Forelimb muscle (tissue), 1 donor: ENCODE data around the gene ILKAP. TPM values are rescaled to one million over a fixed set of nuclear protein-coding genes. Genes with fewer than 3 reads are reported as not detected.
A peak's percentile ranks its signal among the peaks of the same experiment; 100 is the strongest.

Source experiments
- DNase-seq: peaks from one replicate; pipeline ENCODE4 v3.0.0-alpha.2; 2013; ENCODE audit warnings: low read depth
- polyA plus RNA-seq: library from polyadenylated mRNA; unstranded; fragments of 120-200 nt; gene quantifications from one replicate; pipeline ENCODE4 v1.2.1, GENCODE V29; 2013; ENCODE audit not compliant: insufficient read length

ILKAP gene
- polyA plus RNA-seq: 35.1 TPM

GRCh38 chr2:238203094-238203972 is at the start of gene ILKAP:
ILKAP (minus strand) TSS chr2:238203695; CDS start chr2:238203553, 142 bp downstream.
- peak; percentile 39 for DNase-seq

DNA sequence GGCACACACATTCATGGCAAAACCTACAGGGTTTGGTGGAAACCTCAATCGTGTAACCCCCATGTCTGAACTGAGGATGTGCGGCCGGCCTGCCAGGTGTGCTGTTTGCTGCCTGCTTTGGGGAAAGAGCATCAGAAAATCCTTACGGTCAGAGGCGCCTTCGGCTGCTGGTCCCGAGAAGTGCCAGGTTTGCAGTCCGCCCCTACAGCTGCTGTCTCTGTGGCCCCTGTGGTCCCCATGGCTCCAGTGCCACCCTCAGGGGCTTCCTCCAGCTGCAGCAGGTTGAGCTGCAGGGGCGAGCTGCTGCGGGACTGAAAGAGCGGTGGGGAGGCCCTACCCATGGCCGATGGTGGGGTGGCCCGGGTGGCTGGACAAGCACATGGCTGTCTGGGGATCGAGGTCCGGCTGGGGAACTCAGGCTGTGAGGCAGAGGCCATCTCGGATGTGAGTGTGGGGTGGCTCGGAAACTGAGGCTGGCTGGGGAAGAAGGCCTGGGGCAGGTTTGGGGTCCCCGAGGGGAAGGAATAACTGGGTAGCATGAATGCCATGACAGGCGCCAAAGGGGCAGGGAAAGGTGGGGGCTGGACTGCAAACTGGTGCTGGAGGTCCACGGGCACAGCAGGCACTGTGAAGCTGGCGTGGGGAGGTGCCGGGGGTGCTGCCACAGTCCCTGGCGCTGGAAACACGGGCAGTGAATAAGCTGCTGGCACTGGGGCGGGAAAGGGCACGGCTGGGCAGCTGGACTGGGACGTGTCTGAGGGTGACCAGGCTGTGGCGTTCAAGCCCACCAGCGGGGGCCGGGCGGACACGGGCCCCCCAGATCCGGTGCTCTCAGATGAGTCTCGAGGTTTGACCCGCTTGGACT is 49.5 kb upstream of the ILKAP start:
- DNase-seq: no peak

- no peak for DNase-seq
Measured at GRCh38 chr2:238251986-238252385, 48.5 kb upstream of the ILKAP start.

- DNase-seq: no peak
Measured at GRCh38 chr2:238251331-238251730, 47.8 kb upstream of the ILKAP start.

GRCh38 chr2:238250896-238251295 is 47.4 kb upstream of the ILKAP start:
- no peak for DNase-seq

GRCh38 chr2:238247841-238248453 is 44.5 kb upstream of the ILKAP start:
- no peak for DNase-seq

DNA sequence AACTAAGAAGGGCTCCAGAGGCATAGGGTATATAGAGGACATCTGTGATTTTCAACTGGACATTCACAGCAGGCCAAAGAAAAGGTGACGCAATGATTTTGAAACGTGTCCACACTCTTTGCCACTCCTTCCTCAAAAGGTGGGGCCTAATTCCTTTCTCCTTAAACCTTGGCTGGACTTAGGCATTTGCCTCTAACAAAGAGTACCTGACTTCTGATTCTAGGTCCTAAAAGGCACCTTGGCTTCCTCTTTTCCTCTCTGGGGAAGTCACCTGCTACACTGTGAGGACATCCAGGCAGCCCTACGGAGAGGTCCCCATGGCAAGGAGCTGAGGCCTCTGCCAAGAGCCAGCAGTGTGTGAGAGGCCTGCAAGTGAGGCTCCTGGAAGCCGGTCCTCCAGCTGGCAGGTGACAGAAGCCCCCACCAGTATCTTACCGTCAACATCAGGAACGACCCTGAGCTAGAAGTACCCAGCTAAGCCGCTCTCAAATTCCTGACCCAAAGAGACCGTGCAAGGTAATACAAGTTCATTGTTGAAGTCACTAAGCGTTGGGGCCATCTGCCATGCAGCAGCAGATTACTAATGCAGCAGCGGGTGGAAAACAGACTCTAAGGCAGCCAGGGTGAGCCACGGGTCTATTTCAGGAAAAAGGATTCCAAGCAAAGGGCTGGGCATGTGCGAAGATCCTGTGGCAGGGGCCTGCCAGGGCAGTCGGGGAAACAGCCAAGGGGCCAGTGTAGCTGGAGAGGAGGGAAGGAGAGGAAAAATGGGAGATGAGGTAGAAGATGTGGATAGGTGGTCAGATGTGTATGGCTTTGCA is 43.7 kb upstream of the ILKAP start:
- DNase-seq: no peak

- no peak for DNase-seq
Measured at GRCh38 chr2:238244151-238244550, 40.7 kb upstream of the ILKAP start.

DNA sequence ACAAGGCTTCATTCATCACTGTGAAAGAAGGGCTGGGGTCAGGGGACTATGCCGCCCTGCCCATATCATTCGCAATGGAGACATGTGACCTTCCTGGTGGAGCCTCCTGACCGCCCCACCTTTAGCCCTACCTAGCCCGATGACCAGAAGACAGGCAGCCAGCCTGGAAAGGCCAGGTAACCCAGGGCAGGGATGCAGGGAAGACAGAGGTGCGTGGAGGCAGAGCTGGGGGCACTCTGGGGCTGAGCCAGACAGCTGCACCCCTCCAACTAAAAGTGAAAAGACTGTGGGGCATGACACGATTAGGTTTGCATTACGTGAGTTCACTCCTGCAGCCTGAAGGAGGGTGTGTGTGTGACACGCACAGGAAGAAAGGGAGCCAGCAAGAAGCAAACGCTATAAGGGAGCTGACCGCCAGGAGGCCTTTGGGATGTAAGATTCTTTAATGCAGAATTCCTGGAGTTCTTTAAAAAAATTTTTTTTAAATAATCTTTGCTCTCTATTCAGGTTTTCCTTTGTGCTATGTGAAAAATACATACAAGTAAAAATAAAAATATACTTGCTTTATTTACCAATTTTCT is 40.1 kb upstream of the ILKAP start:
- no peak for DNase-seq

- no peak for DNase-seq
Measured at GRCh38 chr2:238242731-238243495, 39.4 kb upstream of the ILKAP start.

- DNase-seq: no peak
Measured at GRCh38 chr2:238241970-238242369, 38.5 kb upstream of the ILKAP start.

- no peak for DNase-seq
Measured at GRCh38 chr2:238240757-238241711, 37.5 kb upstream of the ILKAP start.

DNA sequence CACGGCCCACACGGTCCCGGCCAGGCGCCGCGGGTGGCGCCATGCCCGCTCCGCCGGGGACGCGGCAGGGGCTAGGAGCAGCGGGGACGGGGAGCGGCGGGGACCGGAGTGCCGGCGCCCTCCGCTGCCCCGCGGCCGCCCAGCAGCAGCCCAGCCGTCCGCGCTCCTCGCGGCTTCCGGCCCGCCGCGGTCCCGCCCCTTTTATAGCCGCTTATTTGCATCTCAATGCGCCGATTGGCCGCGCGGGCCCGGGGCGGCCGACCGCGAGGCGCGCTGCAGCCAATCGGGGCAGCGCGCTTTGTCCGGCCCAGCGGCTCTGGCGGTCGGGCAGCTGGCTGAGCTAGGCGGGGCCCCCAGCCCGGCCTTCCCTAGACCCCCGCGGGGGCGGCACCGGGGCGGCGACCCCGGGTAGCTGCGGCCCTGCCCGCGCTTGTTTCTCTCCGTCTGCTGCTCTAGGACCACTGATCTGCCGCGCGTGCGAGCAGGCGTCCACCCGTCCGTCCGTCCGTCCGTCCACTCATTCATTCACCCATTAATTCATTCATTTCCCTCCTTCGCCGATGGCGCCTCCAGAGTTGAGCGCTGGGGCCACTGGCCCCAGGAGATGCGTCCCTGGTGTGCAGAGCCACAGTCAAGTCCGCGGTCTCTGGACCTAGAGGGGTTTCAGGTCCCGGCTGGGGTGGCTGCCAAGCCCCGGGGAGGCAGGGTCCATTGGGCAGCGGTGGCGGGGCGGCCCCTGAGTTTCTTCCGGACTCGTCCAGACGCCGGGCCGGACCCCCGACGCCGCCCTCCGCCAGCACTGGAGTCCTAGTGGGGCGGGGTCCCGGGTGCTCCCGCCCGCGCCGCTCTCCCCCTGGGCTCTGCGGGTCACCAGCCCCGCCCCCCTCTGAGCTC is 36.6 kb upstream of the ILKAP start, which contains the start of gene HES6:
HES6 (minus strand) TSS at position 176 of the 894 bp plus-strand sequence; CDS start at position 43, 133 bp downstream.
- DNase-seq: peak; percentile 70

DNA sequence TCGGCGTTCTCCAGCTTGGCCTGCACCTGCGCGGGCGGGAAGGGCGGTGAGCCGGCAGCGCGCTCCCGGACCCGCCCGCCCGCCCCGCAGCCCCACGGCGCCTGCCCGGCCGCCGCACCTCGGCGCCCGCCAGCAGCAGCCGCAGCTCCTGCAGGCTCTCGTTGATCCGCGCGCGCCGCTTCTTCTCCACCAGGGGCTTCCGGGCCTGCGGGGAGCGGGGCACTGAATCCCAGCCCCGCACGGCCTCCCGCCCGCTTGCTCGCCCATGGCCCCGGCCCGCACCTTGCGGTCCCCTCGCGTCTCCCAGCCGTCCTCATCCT is 36.0 kb upstream of the ILKAP start:
- DNase-seq: no peak

DNA sequence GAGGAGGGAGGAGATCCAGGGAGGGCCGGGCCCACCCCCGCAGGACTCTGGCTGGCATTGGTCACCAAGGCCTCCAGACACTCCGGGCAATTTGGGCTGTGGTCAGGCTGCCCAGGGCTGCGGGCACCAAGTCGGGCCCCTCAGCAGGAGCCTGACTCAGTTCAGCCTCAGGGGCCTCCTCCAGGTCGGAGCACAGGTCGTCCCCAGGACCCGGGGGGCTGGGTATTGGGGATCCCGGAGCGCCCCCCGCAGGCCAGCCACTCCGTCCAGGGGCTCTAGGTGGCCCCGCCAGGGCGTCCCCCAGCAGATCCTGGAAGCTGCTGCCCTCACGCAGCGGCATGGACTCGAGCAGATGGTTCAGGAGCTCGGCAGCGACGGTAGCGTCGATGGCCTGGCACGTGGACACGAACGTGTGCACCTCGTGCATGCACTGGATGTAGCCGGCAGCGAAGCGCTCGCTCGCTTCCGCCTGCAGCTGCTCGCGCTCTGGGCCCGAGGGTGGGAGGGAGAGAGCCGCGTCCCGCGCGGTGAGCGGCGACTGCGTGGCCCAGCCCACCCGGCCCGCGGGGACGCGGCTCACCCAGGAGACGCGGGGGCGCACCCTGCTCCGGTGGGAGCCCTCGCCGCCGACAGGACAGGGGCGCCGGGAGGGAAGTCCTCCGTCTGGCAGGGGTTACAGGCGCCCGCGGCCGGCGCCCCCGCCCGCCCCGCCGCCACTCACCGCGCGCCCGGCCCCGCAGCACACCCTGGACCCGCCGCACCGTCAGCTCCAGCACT is 35.5 kb upstream of the ILKAP start:
- DNase-seq: no peak

DNA sequence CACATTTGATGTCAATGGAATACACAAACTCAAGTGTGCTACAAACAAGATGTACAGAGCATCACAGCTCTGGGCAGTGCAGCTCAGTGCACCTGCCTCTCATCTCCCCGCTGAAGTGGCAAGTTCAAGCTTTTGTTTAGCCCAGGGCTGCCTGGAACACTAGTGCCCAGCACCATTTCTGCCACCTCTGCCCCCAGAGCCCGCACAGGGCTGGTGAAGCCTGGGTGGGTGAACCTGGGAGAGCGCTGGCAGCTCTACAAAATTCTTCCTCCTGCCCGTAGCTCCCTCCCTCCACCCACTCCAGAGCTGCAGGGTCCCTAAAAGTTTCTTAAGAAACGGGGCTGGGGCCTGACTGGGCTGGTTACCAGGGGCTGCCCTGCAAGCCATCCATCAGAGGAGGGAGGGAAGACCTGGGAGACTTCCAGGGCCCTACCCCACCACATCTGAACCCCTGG is 34.8 kb upstream of the ILKAP start:
- no peak for DNase-seq
